NCI-H2227 treated with DMSO at 0.1 percent for 48 hours (cell line): ENCODE data around the gene FBXL22.

ENCODE experiments used
- DNase-seq: peaks from one replicate; lab custom pipeline; 2025; lab: John Stamatoyannopoulos, UW

FBXL22 gene

GRCh38 chr15:63593705-63594671 is 3.2 kb upstream of the FBXL22 start:
- no peak for DNase-seq

- no peak for DNase-seq
Measured at GRCh38 chr15:63595065-63595464, 2.1 kb upstream of the FBXL22 start.

GRCh38 chr15:63595688-63596087 is 1.5 kb upstream of the FBXL22 start:
- no peak for DNase-seq

- DNase-seq: no peak
Measured at GRCh38 chr15:63596676-63597037, 530 bp upstream of the FBXL22 start.

DNA sequence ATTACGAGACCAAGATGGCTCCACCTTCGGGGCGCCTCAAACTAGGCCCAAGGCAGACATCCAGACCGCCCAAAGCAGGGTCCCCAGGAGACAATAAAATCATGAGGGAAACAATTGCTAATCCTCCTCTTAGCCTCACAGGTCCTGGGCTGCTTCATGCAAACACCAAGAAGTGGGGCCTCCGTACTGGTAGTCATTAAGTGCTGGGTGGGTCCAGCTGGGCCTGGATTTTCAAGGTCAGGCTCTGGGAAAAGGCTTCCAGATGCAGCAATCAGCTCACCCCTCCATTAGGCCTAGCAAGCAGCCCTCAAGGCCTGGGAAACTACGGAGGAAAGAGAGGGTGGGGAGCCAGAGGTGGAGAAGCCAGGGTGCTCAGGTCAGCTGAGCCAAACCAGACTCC is 634 bp downstream of the FBXL22 start:
- DNase-seq: no peak

DNA sequence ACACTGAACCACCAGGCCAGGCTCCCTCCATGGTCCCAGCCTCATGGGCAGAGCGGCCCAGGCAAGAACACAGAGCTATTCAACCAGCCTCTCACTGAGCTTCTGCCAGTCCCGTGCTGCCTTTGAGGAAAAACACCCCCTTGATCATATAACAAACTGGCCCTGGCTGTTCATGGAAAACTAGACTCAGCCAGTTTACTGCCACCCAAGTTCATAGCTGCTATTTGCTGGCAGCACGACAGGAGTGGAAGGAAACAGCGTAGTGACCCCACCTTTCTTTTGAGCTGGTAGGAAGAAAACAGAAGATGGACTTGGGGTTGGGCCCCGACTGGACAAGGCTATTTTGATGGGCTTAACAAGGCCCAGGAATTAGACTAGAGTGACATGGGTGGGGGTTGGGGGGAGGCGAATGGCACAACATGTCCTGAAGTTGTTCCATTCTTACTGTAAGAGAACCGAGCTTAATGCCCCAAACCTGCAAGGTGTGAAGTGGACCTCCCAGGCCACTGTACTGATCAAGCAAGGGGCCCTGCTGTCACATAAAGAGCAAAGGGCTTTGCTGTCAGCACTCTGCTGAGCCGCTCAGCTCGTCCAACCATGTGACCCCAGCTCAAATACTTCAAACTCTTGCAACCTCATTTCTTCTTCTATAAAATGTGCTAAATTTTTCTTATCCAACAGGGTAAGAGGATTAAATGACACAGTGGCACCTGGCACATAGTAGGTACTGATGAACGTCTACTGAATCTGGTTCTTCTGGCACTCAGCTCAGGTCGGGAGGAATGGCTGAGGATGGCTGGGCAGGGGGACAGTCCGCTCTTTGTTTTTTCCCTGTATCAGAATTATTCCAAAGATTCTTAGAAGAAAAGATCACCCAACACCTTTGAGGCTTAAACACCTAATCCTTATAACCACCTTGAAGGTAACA is 1.6 kb downstream of the FBXL22 start:
- no peak for DNase-seq

GRCh38 chr15:63599401-63600000 is 2.3 kb downstream of the FBXL22 start:
- DNase-seq: no peak

DNA sequence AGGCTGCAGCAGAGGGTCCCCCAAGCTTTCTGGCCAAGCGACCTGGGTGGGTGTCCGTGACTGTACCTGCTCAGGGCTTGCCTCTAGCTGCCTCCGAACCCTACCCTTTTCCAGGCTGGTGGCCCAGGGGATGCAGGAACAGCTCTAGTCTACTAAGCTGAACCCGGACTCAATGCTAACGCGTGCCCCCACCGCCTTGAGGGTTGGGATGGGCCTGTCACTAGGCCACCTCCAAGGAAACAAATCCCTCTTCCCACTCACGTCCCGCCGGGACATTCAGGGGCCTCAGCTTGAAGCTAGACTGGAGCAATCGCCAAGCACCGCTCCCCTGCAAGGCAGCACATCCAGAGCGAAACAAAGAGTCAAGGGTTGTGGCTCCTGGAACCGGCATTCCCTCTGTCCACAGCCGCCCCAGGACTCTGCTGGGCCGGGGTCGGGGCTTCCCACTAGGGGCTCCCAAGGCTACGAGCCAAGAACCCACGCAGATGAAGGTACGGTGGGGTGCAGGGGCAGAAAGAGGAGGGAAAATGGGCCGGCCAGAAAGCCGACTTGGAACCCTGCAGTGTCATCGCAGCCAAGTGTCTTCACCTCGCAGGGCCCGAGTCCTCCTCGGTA is 2.9 kb downstream of the FBXL22 start:
- DNase-seq: no peak

DNA sequence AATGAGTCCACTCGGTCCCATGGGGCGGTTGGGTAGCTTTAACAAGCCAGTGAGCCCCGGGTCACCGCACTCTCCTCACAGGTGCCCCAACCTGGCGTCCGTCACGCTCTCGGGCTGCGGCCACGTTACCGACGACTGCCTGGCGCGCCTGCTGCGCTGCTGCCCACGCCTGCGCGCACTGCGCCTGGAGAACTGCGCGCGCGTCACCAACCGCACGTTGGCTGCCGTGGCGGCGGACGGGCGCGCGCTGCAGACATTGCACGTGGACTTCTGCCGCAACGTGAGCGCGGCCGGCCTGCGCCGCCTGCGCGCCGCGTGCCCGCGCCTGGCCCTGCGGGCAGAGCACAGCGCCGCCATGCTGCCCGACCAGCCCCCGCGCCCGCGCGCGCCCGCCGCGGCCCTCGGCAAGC is 3.4 kb downstream of the FBXL22 start:
- peak; percentile 82 for DNase-seq

DNA sequence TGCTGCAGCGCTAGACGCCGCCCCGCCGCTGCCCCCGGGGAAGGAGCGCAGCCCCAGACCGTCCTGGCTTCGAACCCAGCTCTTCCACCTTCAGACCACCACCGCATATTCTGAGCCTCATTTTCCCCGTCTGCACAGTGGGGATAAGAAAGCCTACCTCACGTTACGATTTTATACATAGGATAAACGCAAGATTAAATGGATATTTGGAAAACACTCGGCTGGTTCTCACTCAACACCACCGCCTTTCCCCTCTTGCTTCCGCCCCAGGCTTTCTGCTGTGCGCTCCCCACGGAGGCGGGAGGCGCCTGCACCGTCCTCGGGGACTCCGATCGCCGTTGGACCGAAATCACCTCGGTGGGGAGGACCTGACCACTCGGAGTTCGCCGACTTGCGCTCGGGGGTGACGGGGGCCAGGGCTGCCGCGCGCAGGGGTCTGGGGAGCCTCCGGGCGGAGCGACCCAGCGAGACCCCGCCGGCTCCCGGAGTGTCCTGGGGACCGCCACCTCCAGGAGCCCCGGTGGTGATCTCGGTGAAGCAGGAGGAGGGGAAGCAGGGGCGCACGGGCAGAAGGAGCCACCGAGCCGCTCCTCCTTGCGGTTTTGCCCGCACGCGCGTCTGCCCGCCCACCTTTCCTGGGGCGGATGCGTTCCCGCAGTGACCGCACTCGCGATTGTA is 4.0 kb downstream of the FBXL22 start:
- no peak for DNase-seq

GRCh38 chr15:63601704-63602185 is 4.6 kb downstream of the FBXL22 start:
- DNase-seq: no peak

DNA sequence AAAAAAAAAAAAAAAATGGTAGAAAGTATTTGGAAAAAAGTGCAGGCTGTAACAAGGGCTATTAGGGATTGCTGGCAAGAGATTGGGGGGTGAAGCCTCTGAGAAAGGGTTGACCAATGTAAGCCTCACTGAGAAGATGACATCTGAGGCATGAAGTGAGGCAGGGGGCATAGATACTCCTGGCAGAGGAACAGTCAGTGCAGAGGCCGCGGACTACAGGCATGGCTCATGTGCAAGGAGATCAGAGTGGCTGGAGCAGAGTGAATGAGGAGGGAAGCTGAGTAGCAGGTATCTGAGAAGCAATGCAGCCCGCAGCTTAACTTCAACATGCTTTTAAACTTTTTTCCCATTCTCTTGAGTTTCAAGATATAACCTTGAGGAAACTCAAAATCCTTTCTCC is 5.4 kb downstream of the FBXL22 start:
- DNase-seq: no peak

DNA sequence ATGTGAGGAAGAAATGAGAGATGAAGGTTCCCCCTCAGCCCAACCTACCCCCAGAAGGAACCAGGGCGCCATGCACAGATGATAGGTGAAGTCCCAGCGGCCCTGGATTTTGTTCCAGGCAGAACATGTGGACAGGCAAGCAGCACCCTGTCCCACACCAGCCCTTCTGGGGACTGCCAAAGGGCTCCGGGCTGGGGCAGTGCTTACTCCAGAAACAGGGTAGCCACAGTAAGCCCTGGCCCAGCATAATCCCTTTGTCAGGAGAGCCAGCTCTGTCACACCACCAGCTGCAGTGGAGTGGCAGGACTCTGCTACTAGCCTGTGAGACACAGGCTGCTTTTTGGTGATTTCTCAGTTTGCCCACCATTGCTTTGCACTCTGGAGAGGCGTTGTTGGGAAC is 6.3 kb downstream of the FBXL22 start:
- no peak for DNase-seq

GRCh38 chr15:63604281-63604680 is 7.1 kb downstream of the FBXL22 start:
- no peak for DNase-seq

DNA sequence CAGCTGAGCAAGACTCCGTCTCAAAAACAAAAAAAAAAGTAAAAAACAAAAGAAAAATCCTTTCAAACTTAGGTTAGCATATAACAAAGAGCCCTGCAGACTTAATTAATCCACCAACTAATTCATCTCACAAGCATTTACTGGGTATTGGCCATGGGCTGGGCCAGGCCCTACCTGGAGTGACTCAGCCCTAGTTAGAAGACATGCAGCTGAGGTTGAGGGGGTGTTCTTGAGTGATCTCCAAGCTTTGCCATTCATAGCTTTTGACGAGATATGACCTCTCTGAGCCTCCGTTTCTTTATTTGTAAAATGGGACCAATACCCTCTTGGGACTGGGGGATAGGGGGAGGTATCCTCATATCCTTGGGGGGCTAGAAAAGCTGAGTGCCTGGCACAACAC is 7.8 kb downstream of the FBXL22 start:
- no peak for DNase-seq

DNA sequence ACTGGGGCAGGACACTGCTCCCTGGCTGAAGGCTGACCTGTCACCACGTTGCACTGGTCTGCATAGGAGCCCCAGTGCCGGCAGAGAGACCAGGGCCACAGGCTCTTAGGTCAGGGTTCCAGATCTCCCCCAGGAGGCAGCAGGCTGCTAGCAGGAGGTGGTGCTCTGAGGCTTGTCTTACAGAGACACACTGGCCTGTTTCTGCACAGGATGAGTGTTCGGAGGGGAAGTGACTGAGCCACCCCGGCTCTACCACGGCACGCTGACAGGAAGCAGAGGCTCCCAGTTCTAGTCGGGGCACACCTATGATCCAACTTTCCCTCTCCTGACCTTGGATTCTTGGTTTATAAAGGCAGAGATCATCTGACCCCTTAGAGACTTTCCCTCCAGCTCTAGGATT is 8.6 kb downstream of the FBXL22 start:
- no peak for DNase-seq

DNA sequence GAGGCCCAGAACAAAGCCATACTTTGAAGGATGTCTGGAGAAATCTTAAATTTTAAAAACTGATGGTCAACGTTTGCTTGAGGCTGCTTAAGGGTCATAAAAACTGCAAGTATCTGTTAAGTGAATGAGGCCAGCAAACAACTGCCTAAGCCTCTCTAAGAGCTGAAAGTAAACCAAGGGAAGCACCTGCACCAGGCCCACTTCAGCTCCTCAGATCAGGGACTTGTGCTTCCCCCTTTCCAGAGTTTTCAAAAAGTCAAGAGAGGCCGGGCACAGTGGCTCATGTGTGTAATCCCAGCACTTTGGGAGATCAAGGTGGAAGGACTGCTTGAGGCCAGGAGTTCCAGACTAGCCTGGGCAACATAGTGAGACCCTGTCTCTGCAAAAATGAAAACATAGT is 9.1 kb downstream of the FBXL22 start:
- DNase-seq: no peak

GRCh38 chr15:63608989-63609388 is 11.8 kb downstream of the FBXL22 start:
- DNase-seq: no peak

- no peak for DNase-seq
Measured at GRCh38 chr15:63609448-63609847, 12.3 kb downstream of the FBXL22 start.

DNA sequence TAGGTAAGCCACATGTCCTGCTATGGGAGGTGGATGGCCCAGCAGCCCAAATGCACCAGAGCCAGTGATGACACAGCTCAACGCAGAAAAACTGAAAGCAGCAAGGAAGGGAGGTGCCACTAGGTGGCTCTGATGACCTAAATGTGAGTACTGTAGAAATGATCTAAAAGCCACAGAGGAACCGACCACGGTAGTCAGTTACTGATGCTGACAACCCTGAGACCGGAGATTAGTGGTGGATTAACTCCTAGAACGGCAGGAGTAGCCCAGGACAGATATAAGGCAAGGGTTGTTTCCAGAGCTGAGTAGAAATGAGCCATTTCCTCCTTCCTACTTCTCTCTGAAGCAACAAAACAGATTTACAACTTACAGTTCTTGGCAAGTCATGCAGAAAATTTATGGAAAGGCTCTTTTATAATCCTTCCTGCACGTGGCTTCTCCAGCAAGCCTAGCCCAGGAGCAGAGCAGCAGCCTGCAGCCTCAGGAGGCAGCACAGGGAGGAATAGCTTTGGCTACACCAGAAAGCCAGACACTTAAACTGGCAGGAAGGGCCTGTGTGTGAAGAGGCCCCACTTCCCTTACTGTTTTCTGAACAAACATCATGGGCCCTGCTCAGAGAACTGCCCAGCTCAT is 13.1 kb downstream of the FBXL22 start:
- DNase-seq: peak; percentile 36

GRCh38 chr15:63611177-63611576 is 14.0 kb downstream of the FBXL22 start:
- no peak for DNase-seq
